ENCODE data around the gene AFAP1L2.

AFAP1L2 gene

DNA sequence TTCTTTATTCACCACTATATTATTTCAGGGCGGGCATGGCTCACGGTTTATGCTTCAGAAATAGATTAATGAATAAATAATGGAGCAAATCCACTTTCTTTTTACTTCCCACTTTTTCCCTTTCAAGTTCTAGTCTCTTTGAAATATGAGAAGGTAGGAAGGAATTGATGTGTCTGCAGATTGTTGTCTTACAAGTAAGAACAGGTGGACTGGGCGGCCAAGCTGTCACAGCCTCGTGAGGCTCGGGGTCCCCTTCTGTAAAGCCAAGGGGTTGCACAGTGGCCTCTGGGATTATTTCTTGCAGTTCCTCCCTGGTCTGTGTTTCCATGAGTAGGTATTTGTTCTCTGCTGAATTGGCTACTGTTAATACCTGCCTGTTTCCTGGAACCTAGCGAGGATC lies 154.1 kb downstream of the AFAP1L2 start:
- DNase-seq (ENCODE audit: extremely low spot score) = no peak
- TF ChIP-seq, protein P1, sequence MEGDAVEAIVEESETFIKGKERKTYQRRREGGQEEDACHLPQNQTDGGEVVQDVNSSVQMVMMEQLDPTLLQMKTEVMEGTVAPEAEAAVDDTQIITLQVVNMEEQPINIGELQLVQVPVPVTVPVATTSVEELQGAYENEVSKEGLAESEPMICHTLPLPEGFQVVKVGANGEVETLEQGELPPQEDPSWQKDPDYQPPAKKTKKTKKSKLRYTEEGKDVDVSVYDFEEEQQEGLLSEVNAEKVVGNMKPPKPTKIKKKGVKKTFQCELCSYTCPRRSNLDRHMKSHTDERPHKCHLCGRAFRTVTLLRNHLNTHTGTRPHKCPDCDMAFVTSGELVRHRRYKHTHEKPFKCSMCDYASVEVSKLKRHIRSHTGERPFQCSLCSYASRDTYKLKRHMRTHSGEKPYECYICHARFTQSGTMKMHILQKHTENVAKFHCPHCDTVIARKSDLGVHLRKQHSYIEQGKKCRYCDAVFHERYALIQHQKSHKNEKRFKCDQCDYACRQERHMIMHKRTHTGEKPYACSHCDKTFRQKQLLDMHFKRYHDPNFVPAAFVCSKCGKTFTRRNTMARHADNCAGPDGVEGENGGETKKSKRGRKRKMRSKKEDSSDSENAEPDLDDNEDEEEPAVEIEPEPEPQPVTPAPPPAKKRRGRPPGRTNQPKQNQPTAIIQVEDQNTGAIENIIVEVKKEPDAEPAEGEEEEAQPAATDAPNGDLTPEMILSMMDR (IDR thresholded peaks at IDR 0.05; ENCODE audit: control extremely low read depth, extremely low read depth, low read depth, missing control alignments) = no peak
- ChIA-PET POLR2A (no interaction called here), CTCF (no interaction called here)

DNA sequence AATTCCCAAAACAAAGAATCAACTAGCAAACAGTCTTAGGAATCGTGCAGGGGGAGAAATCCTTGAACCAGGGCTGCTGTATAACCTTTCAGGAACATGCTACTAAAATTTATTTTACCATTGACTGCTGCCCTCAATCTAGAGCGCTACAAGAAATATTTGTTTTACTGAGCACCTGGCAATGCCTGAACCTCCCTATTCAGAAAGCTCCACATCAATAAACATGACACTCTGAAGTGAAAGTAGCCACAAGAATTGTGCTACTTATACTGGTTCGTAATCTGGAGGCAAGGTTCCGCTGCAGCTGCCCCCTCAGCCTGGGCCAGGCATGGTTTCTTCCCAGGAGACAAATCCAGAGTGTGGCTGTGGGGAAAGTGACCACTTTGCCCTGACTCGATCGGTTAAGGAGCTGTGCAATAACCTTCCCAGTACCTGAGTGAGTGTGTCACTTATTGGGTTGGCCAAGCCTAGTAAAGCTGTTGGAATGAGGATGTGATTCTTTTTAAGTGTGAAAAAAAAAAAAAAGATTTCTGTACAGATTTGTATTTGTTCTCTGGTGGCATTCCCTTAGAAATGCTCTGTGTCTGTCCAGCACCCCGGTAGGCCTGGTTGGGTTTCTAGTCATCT lies 157.5 kb downstream of the AFAP1L2 start:
- ChIA-PET CTCF (interaction anchor here (0.9 to 1.1 kb wide), 2 partner anchors 21 to 55 kb away, joined by 3 to 4 read pairs; no protein-coding TSS in a partner anchor), POLR2A (no interaction called here)
- no peak for DNase-seq (ENCODE audit: extremely low spot score)
- TF ChIP-seq, protein P1 (IDR thresholded peaks at IDR 0.05; ENCODE audit: control extremely low read depth, extremely low read depth, low read depth, missing control alignments) = no peak

DNA sequence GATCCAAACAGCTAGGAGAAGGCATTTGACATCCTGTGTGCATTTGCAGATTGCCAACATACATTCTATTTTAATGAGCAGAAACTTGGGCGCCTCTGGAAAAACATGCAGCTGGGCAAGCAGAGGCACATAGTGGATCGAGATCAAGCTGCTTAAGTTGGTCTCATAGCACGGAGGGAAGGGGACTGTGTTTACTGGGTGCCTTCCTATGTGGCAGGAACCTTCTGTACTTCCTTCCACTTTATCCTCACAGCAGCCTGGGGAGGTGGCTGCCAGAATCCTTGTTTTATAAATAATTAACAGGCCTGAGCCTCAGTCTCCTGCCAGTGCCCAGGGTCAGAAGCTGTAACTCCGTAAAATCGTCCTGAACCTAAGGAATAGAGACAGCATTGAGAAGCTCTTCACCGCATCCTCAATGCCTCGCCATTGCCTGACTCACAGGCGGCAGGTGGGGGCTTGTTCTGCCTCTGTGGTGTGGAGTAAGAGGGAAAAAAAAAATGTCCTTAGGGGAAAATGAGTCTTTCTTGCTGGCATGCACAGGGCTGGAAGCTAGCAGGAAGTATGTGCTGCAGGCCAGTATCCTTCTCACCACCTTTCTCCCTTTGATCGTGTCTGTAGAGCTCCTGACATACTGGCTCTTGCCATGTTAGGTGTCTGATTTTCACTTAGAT lies 159.0 kb downstream of the AFAP1L2 start:
- ChIA-PET POLR2A (no interaction called here), CTCF (interaction anchor here (1.2 kb wide), 1 partner anchor 16 kb away, joined by 3 read pairs; no protein-coding TSS in a partner anchor)
- no peak for DNase-seq (ENCODE audit: extremely low spot score)
- TF ChIP-seq, protein P1 (IDR thresholded peaks at IDR 0.05; ENCODE audit: control extremely low read depth, extremely low read depth, low read depth, missing control alignments) = no peak

Measured in GM10248 (cell line).